Panc1 (cell line): ENCODE data around the gene MIX23. TPM values are rescaled to one million over a fixed set of nuclear protein-coding genes. Genes with fewer than 3 reads are reported as not detected.

Experiments
- ATAC-seq: fragments of 200-7000 bp; cut with Tn5 transposase; 2 replicates; pipeline ENCODE4 v1.9.1; 2020; ENCODE audit warnings: mild to moderate bottlenecking, moderate library complexity
- BruUV-seq: library from RNA; stranded (reverse); fragments of 400-500 nt; replicated peaks from 2 replicates; lab custom pipeline; 2021; lab: Mats Ljungman, UMichigan
- CTCF ChIA-PET: fragments of 300-600 bp; sonication (Branson Sonifier 250); formaldehyde crosslinking; loops from one replicate; lab custom pipeline; 2022; ENCODE audit warnings: antibody characterized with exemption; lab: Charles Lee
- POLR2A ChIA-PET: fragments of 300-600 bp; sonication (Branson Sonifier 250); formaldehyde crosslinking; loops from one replicate; lab custom pipeline; 2022; ENCODE audit warnings: antibody characterized with exemption; lab: Charles Lee
- DNase-seq: peaks from one replicate; pipeline ENCODE4 v3.0.0-alpha.2; 2010; ENCODE audit warnings: low read depth, low spot score
- H3K27ac ChIP-seq: 2 replicates; pipeline ENCODE4 v1.5.1; 2011; ENCODE audit warnings: mild to moderate bottlenecking, low read length, inconsistent platforms
- H3K27me3 ChIP-seq: fragments of 200-500 bp; sonication (Bioruptor generic); 2 replicates; pipeline ENCODE4 v1.6.0; 2014; ENCODE audit warnings: low read length, inconsistent platforms; ENCODE audit not compliant: control insufficient read depth, insufficient read depth
- H3K36me3 ChIP-seq: fragments of 200-500 bp; sonication (Bioruptor generic); 2 replicates; pipeline ENCODE4 v1.5.1; 2014; ENCODE audit warnings: inconsistent platforms, mild to moderate bottlenecking, low read length, moderate library complexity; ENCODE audit not compliant: control insufficient read depth, insufficient read depth
- H3K4me1 ChIP-seq: 2 replicates; pipeline ENCODE4 v1.5.1; 2011; ENCODE audit warnings: inconsistent platforms, mild to moderate bottlenecking, low read length, moderate library complexity; ENCODE audit not compliant: control insufficient read depth, insufficient read depth
- H3K4me3 ChIP-seq, 2 experiments: 2 replicates each; pipeline ENCODE4 v1.5.1; 2011 to 2012; ENCODE audit warnings: low read depth in 2 of 2, low read length in 2 of 2, mild to moderate bottlenecking in 2 of 2, inconsistent platforms in 1 of 2, moderate library complexity in 1 of 2
- H3K9me3 ChIP-seq: fragments of 200-500 bp; sonication (Bioruptor generic); 2 replicates; pipeline ENCODE4 v1.5.1; 2014; ENCODE audit warnings: low read depth, mild to moderate bottlenecking, inconsistent platforms, low read length, moderate library complexity; ENCODE audit not compliant: control insufficient read depth, insufficient read depth
- CTCF ChIP-seq: fragments of 450-650 bp; IDR thresholded peaks from 2 replicates; pipeline ENCODE4 v1.5.1; 2017; ENCODE audit warnings: mild to moderate bottlenecking
- POLR2AphosphoS5 ChIP-seq: IDR thresholded peaks from 2 replicates; pipeline ENCODE4 v1.6.1; 2012; ENCODE audit warnings: mild to moderate bottlenecking, low read depth, low read length, moderate library complexity
- SIN3A ChIP-seq: IDR thresholded peaks from 2 replicates; pipeline ENCODE4 v1.6.1; 2012; ENCODE audit warnings: low read depth, mild to moderate bottlenecking, low read length, moderate library complexity, borderline replicate concordance; ENCODE audit not compliant: insufficient read depth
- TCF7L2 ChIP-seq: IDR thresholded peaks from 2 replicates; pipeline ENCODE4 v1.6.1; 2011; ENCODE audit warnings: mild to moderate bottlenecking, low read depth, low read length, inconsistent platforms
- in situ Hi-C: cut with HindIII; loops from 2 replicates; pipeline ENCODE4 v1.10.0; 2016; ENCODE audit warnings: low sequenced_read_pairs, low pct_unique_long_range_greater_than_20kb
- intact Hi-C: fragments of 100-400 bp; cut with micrococcal nuclease; formaldehyde crosslinking; loops from one replicate; pipeline ENCODE4 v1.10.0; 2022; ENCODE audit not compliant: unreplicated experiment
- total RNA-seq: library from RNA; stranded (reverse); gene quantifications from one replicate; pipeline ENCODE4 v1.2.1, GENCODE V29; 2021; ENCODE audit not compliant: unreplicated experiment
- TF ChIP-seq, protein P1 (sequence below), 2 experiments: IDR thresholded peaks; 2 replicates each; pipeline ENCODE4 v1.6.1; 2011 to 2012; ENCODE audit warnings: low read depth in 2 of 2, control low read depth in 1 of 2, low read length in 1 of 2, mild to moderate bottlenecking in 1 of 2, moderate library complexity in 1 of 2; ENCODE audit not compliant: insufficient read depth in 1 of 2

Gene MIX23
- total RNA-seq, 1 experiment from 2014 or later, result 61.7 TPM

- intact Hi-C loops (no loop called here), in situ Hi-C loops (no loop called here)
- no peaks in the 10 kb centered on the region for H3K9me3 ChIP-seq
- H3K4me3 ChIP-seq, result no peak overlapping the region
- TF ChIP-seq TCF7L2, result no peak
- DNase-seq, result no peak
- H3K36me3 ChIP-seq, result no peaks in the 10 kb centered on the region
- no peak for ATAC-seq
- CTCF ChIA-PET, result no interaction called here
- peaks cover 5% of the 10 kb centered on the region; the same call in 1 of the 2 replicates for H3K27me3 ChIP-seq
- BruUV-seq, result no TSS peak
- no peak overlapping the region for H3K27ac ChIP-seq
- H3K4me1 ChIP-seq, result no peaks in the 10 kb centered on the region
- POLR2A ChIA-PET, result no interaction called here
Measured at GRCh38 chr3:122332551-122332950, 50.5 kb downstream of the MIX23 start.

DNA sequence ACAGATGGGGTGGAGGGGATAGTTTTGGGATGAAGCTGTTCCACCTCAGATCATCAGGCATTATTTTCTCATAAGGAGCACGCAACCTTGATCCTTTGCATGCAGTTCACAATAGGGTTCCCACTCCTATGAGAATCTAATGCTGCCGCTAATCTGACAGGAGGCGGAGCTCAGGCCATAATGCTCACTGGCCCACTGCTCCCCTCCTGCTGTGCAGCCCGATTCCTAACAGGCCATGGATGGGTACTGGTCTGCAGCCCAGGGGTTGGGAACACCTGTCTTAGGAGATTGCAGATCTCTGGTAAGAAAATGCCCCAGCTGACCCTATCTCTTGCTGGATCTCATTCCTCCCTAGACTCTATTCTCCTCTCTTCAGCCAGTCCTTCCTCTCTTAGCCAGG lies 51.1 kb downstream of the MIX23 start:
- no peaks in the 10 kb centered on the region for H3K36me3 ChIP-seq

More for the DNA sequence above, 51.1 kb downstream of the MIX23 start:
- POLR2A ChIA-PET, result no interaction called here
- Histone ChIP-seq H3K27ac (no peak overlapping the region), H3K27me3 (peaks cover 3% of the 10 kb centered on the region; the same call in 1 of the 2 replicates), H3K9me3 (no peaks in the 10 kb centered on the region), H3K4me1 (no peaks in the 10 kb centered on the region), H3K4me3 (no peak overlapping the region)
- no peak for DNase-seq
- no peak for ATAC-seq
- in situ Hi-C loops, result no loop called here
- no TSS peak for BruUV-seq
- CTCF ChIA-PET, result no interaction called here
- intact Hi-C loops, result no loop called here
- TF ChIP-seq CTCF (no peak), SIN3A (no peak), POLR2AphosphoS5 (no peak), TCF7L2 (no peak)
- TF ChIP-seq, protein P1, sequence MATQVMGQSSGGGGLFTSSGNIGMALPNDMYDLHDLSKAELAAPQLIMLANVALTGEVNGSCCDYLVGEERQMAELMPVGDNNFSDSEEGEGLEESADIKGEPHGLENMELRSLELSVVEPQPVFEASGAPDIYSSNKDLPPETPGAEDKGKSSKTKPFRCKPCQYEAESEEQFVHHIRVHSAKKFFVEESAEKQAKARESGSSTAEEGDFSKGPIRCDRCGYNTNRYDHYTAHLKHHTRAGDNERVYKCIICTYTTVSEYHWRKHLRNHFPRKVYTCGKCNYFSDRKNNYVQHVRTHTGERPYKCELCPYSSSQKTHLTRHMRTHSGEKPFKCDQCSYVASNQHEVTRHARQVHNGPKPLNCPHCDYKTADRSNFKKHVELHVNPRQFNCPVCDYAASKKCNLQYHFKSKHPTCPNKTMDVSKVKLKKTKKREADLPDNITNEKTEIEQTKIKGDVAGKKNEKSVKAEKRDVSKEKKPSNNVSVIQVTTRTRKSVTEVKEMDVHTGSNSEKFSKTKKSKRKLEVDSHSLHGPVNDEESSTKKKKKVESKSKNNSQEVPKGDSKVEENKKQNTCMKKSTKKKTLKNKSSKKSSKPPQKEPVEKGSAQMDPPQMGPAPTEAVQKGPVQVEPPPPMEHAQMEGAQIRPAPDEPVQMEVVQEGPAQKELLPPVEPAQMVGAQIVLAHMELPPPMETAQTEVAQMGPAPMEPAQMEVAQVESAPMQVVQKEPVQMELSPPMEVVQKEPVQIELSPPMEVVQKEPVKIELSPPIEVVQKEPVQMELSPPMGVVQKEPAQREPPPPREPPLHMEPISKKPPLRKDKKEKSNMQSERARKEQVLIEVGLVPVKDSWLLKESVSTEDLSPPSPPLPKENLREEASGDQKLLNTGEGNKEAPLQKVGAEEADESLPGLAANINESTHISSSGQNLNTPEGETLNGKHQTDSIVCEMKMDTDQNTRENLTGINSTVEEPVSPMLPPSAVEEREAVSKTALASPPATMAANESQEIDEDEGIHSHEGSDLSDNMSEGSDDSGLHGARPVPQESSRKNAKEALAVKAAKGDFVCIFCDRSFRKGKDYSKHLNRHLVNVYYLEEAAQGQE (IDR thresholded peaks at IDR 0.05; ENCODE audit: insufficient read depth in 1 of 2, low read depth in 2 of 2, low read length in 1 of 2), result no peak
